Fibroblast of gingiva (primary cell): ENCODE results near the gene UNK.

Source experiments
- DNase-seq: peaks from one replicate; pipeline ENCODE4 v3.0.0-alpha.2; 2011; ENCODE audit warnings: low read depth

Gene UNK, protein sequence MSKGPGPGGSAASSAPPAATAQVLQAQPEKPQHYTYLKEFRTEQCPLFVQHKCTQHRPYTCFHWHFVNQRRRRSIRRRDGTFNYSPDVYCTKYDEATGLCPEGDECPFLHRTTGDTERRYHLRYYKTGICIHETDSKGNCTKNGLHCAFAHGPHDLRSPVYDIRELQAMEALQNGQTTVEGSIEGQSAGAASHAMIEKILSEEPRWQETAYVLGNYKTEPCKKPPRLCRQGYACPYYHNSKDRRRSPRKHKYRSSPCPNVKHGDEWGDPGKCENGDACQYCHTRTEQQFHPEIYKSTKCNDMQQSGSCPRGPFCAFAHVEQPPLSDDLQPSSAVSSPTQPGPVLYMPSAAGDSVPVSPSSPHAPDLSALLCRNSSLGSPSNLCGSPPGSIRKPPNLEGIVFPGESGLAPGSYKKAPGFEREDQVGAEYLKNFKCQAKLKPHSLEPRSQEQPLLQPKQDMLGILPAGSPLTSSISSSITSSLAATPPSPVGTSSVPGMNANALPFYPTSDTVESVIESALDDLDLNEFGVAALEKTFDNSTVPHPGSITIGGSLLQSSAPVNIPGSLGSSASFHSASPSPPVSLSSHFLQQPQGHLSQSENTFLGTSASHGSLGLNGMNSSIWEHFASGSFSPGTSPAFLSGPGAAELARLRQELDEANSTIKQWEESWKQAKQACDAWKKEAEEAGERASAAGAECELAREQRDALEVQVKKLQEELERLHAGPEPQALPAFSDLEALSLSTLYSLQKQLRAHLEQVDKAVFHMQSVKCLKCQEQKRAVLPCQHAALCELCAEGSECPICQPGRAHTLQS

DNA sequence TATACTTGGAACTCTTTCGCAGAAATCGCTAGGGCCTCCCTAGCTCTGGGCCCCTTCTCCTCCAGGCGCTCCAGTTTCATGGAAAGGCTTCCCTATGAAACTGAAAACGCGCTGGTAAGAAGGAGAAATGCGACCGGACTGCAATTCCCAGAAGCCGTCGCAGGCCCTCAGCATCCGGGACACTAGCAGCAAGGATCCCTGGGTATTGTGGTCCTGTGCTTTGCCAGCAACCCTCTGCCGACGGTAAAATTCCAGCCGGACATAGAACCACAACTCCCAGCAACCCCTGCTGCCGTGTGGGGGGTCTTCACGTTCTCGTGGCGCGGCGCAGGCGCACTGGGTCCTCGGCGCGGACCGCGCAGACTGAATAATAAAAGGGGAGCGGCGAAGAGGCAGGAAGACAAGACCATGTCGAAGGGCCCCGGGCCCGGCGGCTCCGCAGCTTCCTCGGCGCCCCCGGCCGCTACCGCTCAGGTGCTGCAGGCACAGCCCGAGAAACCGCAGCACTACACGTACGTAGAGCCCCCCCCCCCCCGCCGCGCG is at the start of gene UNK:
TSS of gene UNK (plus strand) at position 334 of the 543 bp plus-strand sequence. CDS start at position 409, 75 bp downstream.
- peak; percentile 100 for DNase-seq

DNA sequence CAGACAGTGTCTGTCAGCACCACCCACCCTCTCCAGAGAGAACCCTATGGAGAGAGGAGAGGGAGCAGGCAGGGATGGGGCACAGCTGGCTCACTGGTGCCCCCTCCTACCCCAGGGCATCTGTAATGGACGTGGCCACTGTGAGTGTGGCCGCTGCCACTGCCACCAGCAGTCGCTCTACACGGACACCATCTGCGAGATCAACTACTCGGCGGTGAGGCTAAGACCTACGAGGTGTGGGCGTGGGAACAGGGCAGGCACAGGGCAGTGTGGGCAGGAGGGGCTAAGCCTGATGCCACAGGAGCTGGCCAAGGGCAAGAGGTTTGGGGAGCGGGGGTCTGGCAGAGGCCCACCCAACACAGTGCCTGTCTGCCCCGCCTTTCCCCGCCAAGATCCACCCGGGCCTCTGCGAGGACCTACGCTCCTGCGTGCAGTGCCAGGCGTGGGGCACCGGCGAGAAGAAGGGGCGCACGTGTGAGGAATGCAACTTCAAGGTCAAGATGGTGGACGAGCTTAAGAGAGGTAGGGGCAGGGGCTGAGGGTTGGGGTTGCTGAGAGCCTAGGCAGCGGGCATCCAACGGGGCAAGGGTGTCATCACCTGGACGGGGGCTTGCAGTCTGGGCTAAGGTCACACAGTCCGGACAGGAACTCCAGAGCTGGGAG is 48.3 kb upstream of the UNK start:
- no peak for DNase-seq

DNA sequence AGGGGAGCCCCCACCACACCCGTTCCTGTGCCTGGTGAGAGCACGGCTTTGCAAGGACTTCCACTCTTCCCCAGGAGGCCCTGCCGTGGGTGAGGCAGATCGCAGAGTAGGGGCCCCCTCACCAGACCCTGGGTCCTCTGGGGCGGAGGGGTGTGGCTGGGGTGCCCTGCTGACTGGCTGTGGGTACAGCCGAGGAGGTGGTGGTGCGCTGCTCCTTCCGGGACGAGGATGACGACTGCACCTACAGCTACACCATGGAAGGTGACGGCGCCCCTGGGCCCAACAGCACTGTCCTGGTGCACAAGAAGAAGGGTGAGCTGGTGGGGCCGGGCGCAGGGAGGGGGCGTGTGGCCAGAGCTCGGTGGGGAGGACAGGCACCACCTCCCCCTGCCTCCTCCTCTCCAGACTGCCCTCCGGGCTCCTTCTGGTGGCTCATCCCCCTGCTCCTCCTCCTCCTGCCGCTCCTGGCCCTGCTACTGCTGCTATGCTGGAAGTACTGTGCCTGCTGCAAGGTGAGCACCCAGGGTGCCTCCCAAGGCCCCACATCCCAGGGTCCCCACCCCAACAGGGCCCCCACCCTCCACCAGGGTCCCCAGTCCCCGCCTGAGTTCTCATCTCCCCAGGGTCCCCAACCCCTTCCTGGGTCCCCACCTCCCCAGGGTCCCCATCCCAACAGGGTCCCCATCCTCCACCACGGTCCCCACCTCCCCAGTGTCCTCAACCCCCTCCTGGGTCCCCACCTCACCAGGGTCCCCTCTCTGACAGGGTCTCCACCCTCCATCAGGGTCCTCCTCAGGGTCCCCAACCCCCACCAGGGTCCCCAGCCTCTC is 47.3 kb upstream of the UNK start:
- DNase-seq, result no peak

DNA sequence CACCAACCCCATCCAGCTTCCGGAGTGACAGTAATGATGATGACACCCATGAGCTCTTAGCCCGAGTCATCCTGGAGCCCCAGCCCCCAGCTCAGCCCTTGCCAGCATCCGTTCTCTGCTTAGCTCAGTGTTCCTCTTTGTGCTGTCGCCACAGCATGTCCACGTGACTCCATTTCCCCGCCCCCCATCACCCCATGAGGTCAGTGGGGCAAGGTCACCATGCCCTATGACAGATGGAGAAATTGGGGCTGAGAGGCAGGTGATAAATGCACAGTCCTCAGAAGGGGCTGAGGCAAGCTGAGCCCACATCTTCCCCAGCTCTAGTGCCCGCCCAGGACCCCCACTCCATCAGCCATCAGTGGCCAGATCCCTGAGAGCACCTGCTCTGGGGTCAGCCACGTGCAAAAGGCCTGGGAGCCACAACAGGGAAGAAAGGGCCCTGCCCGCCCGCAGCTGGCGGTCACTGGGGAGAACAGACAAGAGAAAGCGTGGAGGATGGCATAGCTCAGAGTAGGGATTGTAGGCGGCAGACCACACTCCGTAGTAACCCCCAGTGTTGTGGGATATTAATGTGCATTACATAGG is 46.3 kb upstream of the UNK start:
- peak; percentile 29 for DNase-seq

DNA sequence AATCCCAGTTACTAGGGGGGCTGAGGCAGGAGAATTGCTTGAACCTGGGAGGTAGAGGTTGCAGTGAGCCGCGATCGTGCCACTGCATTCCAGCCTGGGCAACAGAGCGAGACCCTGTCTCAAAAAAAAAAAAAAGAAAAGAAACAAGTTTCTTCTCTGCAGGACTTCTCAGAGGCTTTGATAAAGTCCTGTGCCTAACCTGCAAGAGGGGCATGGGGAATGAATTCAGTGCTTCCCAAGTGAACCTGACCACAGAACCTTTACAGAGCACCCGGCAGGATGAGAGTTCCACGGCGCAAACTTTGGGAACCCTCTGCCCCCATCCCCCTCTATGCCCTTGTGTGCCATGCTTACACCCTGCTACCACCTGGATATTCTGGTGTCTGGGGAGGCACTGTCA is 45.4 kb upstream of the UNK start:
- DNase-seq, result no peak

DNA sequence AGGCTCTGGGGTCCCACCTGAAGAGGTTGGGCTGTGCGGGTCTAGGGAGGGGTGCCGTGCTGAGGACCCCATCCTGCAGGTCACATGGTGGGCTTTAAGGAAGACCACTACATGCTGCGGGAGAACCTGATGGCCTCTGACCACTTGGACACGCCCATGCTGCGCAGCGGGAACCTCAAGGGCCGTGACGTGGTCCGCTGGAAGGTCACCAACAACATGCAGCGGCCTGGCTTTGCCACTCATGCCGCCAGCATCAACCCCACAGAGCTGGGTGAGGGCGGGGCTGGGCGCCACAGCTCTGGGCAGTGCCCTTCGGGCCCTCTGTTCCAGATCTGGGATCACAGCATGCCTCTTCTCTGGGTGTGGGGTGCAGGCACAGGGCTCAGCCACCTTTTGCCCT is 44.8 kb upstream of the UNK start:
- DNase-seq, result no peak

DNA sequence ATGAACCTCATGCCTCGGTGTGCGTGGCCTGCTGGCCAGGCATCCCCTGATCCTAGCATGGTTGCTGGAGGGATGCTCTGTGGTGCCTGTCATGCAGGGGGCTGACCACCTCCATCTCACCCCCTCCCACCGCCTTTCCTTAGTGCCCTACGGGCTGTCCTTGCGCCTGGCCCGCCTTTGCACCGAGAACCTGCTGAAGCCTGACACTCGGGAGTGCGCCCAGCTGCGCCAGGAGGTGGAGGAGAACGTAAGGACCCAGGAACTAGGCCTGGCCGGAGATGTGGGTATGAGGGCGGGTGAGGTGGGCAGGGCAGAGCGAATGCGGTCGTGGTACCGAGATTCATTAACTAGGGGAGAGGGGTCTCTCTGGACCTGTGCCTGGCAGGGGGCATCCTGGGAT is 44.4 kb upstream of the UNK start:
- no peak for DNase-seq

DNA sequence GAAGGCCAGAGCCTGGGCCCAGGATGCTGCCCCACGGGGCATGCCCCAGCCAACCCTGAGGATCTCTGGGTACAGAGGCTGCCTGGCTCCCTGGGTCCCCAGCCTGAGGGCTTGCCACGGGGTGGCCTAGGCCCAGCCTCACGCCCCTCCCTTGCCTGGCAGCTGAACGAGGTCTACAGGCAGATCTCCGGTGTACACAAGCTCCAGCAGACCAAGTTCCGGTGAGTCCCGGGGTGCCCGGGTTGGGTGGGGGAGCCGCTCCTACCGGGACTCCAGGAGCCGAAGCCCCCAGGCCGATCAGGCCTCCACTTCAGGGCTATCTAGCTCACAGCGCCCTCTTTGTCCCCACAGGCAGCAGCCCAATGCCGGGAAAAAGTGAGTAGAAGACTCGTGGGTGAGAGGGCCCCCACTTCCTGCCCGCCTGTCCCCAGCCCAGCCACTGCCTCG is 44.0 kb upstream of the UNK start:
- no peak for DNase-seq

DNA sequence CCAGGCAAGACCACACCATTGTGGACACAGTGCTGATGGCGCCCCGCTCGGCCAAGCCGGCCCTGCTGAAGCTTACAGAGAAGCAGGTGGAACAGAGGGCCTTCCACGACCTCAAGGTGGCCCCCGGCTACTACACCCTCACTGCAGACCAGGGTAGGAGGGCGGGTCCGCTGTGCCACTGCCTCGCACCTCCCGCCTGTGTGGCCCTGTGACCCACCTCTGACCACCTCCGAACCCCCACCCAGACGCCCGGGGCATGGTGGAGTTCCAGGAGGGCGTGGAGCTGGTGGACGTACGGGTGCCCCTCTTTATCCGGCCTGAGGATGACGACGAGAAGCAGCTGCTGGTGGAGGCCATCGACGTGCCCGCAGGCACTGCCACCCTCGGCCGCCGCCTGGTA is 42.3 kb upstream of the UNK start:
- DNase-seq, result no peak

DNA sequence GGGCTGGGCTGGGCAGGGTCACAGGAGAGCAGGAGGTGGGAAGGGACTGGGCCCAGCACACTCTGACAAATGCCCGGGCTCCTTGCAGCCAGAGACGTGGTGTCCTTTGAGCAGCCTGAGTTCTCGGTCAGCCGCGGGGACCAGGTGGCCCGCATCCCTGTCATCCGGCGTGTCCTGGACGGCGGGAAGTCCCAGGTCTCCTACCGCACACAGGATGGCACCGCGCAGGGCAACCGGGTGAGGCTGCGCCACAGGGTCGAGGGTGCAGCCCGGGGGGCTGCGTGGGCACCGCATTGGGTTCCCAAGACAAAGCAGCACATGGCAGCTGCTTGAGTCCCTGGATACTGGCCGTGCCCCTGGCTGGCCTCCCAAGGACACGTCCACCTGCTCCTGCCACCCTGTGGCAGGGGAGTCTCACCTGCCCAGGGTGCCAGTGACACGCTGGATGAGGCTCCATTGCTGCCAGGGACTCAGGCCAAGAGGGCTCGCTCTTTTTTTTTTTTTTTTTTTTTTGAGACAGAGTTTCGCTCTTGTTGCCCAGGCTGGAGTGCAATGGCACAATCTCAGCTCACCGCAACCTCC is 40.9 kb upstream of the UNK start:
- no peak for DNase-seq

DNA sequence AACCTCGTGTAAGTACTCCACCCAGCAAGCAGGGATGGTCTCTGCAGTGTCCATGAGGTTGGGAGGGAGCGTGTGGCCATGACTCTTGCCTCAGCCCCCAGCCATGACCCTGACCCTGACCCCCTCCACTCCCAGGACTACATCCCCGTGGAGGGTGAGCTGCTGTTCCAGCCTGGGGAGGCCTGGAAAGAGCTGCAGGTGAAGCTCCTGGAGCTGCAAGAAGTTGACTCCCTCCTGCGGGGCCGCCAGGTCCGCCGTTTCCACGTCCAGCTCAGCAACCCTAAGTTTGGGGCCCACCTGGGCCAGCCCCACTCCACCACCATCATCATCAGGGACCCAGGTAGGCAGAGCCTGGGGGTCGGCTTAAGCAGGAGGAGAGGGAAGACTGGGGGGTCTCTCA is 35.9 kb upstream of the UNK start:
- DNase-seq, result no peak

DNA sequence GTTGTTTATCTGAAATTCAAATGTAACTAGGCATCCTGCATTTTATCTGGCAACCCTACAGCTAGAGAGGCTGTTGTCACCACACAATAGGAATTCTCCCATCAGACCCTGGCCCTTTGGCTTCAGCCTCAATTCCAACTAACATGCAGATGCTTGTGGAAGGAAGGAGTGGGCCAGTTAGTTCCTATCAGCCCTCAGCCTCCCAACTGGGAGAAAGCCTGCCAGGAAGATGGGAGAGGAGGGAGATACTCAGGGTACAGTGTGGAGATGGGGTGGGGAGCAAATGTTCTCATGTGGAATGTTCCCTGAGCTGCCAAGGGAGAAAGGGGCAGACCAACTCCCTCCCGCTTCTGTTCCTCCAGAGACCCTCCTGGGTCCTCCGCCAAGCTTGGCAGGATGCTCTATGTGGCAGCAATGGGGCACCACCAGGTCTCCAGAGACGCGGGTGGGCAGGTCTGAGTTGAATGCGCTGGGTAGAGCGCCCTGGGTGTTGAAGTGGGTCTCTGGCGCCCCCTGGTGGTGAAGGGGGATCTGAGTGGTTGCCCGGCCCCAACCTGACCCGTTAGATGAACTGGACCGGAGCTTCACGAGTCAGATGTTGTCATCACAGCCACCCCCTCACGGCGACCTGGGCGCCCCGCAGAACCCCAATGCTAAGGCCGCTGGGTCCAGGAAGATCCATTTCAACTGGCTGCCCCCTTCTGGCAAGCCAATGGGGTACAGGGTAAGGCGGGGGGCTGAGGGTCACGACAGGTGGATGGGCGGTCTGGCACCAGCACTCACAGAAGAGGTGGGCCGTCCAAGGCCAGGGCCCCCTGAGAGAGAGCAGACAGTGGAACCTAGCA is 34.8 kb upstream of the UNK start:
- peak; percentile 61 for DNase-seq

DNA sequence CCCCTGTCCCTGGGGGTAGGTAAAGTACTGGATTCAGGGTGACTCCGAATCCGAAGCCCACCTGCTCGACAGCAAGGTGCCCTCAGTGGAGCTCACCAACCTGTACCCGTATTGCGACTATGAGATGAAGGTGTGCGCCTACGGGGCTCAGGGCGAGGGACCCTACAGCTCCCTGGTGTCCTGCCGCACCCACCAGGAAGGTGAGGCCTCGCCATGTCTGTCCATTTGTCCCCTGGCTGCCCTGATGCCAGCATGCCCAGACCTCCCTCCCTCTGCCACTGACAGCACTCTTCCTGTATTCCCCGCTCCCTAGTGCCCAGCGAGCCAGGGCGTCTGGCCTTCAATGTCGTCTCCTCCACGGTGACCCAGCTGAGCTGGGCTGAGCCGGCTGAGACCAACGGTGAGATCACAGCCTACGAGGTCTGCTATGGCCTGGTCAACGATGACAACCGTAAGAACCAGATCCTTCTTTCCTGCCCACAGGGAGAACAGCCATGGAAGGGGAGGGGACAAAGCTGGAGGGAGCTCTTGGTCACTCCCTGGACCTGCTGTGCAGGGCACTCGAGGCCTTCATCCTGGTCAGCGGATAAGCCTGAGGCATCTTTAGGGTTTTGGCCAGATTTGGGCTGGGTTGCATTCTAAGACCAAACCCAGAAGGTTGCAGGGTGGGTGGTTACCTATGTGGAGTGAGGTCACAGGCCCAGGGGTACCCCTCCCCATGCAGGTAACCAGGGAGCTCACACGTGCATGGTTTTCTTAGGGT is 33.8 kb upstream of the UNK start:
- no peak for DNase-seq

DNA sequence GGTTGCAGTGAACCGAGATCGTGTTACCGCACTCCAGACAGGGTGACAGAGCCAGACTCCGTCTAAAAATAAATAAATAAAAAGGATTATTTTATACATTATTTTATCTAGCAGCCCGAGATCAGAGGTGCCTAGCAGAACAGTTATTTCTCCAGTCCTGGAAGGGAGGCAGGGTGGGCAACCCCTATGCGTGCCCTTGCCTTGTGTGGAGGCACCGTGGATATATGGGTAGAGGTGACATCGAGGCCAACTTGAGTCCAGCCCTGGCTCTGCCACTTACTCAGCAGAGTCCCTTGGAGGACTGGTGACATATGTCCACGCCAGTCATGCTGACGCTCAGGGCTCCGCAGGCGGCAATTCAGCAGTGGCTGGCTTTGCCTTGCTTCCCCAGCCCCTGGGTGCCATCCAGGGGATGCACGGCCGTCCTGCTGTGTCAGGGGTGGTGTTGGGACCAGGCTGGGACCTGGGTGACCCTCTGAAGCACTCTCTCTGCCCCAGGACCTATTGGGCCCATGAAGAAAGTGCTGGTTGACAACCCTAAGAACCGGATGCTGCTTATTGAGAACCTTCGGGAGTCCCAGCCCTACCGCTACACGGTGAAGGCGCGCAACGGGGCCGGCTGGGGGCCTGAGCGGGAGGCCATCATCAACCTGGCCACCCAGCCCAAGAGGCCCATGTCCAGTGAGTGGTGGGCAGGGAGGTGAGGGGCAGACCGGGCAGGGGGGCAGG is 32.8 kb upstream of the UNK start:
- DNase-seq, result no peak

DNA sequence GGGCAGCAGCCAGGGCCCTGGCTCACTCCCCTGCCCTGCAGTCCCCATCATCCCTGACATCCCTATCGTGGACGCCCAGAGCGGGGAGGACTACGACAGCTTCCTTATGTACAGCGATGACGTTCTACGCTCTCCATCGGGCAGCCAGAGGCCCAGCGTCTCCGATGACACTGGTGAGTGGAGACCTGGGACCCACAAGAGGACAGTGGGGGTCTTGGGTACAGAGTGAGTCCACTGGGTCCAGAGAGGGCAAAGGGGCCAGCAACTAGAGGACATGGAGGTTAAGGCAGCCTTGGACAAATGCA is 32.2 kb upstream of the UNK start:
- no peak for DNase-seq

DNA sequence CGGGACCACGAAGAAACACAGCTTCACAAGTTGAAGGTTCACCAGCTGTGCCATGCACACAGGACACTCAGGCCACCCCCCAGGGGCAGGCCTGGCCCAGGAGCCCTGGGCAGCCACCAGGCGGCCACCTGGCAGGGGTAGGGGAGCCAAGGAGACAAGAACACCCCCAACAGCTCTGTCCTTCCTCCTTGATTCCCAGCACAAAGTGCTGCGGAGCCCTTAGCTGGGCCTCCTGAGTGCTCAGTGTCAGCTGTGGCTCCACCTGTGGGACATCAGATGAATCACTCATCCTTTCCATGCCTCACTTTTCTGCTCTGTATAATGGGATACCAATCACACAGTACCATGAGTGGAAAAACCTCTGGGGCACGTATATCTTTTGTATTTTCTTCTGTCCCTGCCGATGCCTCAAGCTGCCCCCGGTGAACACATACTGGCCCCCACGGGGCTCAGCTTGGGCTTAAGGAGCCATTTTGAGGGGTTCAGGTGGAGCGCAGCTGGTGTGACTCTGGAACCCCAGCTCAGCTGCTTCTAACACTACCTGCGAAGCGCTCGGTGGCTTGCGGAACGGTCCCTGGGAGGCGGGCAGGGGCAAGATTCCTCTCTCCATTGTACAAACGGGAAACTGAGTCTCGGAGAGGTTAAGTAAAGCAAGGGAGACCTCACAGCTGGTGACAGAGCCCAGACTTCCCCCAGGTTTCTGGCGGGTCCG is 31.6 kb upstream of the UNK start:
- no peak for DNase-seq

DNA sequence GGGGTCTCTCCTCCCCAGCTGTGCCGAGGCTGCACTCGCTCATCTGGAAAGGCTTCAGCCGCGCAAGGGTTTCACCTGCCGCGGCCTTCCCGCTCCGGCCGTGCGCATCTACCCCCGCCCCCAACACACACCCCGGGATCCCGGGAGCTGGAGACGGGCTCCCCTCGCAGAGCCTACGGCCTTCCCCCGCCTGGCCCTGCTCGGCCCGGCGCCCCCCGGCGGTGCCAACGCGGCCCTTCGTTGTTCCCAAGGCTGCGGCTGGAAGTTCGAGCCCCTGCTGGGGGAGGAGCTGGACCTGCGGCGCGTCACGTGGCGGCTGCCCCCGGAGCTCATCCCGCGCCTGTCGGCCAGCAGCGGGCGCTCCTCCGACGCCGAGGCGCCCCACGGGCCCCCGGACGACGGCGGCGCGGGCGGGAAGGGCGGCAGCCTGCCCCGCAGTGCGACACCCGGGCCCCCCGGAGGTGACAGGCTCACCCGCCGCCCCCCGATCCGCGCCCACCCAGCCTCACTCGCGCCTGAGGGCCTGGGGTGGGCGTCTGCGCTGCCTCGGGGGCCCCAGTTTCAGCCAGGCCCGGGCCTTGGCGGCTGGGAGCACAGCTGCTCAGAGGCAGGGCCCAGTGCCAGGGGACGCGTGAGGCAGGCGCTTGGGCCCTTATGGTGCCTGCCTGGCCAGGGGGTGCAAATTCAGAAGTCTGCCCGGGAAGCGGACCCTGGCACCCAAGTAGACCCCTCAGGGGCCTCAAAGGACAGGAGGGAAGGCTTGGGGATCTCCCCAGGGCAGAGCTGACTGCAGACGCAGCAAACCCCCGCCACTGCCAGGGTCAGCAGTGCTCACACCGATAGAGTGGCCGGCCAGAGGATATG is 30.9 kb upstream of the UNK start:
- DNase-seq, result peak; percentile 54
